Thoracic aorta (tissue), 2 donors: ENCODE data around the gene SEZ6. TPM values are rescaled to one million over a fixed set of nuclear protein-coding genes. Genes with fewer than 3 reads are reported as not detected.

ENCODE experiments used
- ATAC-seq: fragments of 150-250 bp; one replicate; pipeline ENCODE4 v1.8.0; 2017; ENCODE audit warnings: low read depth; ENCODE audit not compliant: insufficient number of reproducible peaks, low FRiP score
- DNase-seq: peaks from one replicate; pipeline ENCODE4 v3.0.0-alpha.2; 2020; ENCODE audit warnings: low spot score
- H3K27ac ChIP-seq, 2 donors: fragments of 200-600 bp; sonication (generic); 1 replicate in 1 of 2; 2 replicates in 1 of 2; pipeline ENCODE4 v1.5.1; 2016; ENCODE audit warnings: mild to moderate bottlenecking in 2 of 2, moderate library complexity in 2 of 2
- H3K27me3 ChIP-seq: fragments of 200-600 bp; sonication (generic); replicated peaks from 2 replicates; pipeline ENCODE4 v1.6.0; 2016; ENCODE audit warnings: mild to moderate bottlenecking; ENCODE audit not compliant: insufficient read depth
- H3K36me3 ChIP-seq: fragments of 200-600 bp; sonication (generic); one replicate; pipeline ENCODE4 v1.5.1; 2016
- H3K4me1 ChIP-seq, 2 donors: fragments of 200-600 bp; sonication (generic); 1 replicate in 1 of 2; 2 replicates in 1 of 2; pipeline versions ENCODE4 v1.5.1 to v1.6.0; 2016; ENCODE audit warnings: low read depth in 2 of 2, mild to moderate bottlenecking in 1 of 2; ENCODE audit not compliant: control insufficient read depth in 1 of 2
- H3K4me3 ChIP-seq: fragments of 200-600 bp; sonication (generic); 2 replicates; pipeline ENCODE4 v1.5.1; 2016; ENCODE audit warnings: mild to moderate bottlenecking
- H3K9me3 ChIP-seq: fragments of 200-600 bp; sonication (generic); 2 replicates; pipeline ENCODE4 v1.5.1; 2016
- total RNA-seq, 2 donors: library from RNA; depleted of rRNA; stranded (reverse); fragments of >200 nt; gene quantifications; one replicate each; pipeline versions ENCODE4 v1.1.0 to v1.2.3, GENCODE V29; 2016
- TF ChIP-seq, protein P1 (sequence below): fragments of 200-600 bp; sonication (generic); IDR thresholded peaks from one replicate; pipeline ENCODE4 v1.5.1; 2019; ENCODE audit warnings: antibody characterized with exemption

The SEZ6 gene
- total RNA-seq, 2 donors from 2014 or later: not detected

DNA sequence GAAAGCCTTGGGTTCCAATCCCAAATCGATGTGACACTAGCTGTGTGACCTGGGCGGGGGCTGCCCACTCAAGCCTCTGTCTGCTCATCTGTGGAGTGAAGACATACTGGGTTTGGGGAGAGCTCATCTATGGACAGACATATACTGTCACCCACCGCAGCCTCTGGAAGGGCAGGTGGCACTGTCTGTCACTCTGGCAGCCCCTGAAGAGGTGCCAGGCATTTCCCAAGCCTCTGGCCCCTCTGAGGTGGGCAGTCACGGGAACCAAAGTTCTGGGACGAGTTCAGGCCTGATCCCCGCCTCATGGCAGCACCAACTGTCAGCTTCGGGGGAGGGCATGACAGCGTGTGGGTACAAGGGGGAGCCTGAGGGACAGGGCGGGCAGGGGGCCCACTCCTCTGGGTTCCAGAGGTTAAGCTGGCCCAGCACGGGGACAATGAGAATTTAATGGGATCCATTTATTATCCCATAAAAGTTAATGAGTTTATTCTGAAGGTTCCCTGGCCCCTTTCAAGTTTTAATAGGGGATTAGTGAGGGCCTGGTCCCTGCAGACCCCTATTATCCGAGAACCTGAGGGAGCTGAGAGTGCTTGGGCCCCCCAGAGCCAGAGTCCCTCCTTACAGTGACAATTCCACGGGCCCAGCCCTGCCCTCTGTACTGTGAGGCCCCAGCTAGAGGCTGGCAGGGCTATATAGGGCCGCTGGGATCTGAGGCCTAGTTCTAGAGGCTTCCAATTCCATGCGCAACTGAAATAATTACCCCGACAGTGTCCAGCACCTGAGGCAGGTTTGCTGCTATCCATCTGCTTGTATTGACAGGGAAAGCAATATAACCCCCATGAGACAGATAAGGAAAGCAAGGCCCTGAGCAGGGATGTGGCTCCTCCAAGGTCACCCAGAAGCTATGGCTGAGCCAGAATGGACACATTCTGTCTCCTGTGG lies 18.8 kb downstream of the SEZ6 start:
- H3K36me3 ChIP-seq: no peaks in the 10 kb centered on the region
- TF ChIP-seq, protein P1, sequence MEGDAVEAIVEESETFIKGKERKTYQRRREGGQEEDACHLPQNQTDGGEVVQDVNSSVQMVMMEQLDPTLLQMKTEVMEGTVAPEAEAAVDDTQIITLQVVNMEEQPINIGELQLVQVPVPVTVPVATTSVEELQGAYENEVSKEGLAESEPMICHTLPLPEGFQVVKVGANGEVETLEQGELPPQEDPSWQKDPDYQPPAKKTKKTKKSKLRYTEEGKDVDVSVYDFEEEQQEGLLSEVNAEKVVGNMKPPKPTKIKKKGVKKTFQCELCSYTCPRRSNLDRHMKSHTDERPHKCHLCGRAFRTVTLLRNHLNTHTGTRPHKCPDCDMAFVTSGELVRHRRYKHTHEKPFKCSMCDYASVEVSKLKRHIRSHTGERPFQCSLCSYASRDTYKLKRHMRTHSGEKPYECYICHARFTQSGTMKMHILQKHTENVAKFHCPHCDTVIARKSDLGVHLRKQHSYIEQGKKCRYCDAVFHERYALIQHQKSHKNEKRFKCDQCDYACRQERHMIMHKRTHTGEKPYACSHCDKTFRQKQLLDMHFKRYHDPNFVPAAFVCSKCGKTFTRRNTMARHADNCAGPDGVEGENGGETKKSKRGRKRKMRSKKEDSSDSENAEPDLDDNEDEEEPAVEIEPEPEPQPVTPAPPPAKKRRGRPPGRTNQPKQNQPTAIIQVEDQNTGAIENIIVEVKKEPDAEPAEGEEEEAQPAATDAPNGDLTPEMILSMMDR: no peak

DNA sequence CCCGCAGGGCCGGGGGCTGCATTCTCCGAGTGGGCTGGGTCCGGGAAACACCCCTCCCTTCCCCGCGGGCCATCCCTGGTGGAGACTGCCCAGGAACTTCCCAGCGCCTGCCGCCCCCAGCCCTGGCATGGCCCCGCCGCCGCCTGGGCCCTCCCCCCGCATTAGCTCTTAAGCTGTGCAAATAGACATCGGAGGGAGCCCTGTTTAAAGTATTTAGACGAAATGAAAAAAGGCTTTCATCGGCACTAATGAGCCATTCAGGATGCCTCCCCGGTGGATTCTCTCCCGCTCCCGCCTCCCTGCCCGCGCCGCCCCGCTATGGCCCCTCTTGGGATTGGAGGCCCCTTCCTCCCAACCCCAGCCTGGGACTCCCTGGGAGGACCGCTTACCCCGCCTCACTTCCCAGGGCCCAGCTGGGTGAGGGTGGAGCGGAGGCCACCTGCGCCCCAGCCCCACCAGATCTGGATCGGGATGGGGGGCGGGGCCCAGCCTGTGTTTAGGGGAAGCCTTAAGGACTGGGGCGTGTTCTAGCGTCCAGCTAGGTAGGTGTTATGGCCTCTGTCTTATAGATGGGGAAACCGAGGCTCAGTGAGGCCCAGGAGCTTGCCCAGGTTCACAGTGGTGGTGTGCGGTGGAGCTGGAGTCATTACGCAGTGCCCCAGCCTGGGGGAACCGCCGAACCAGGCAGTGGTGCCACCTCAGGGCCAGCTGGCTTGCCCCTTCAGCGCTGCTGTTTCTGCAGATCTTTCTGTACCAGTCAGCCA lies 19.7 kb downstream of the SEZ6 start:
- no peaks in the 10 kb centered on the region for H3K27me3 ChIP-seq
- no peaks in the 10 kb centered on the region for H3K36me3 ChIP-seq
- TF ChIP-seq, protein P1: no peak
- DNase-seq (no peak), ATAC-seq (no peak)
- no peak overlapping the region for H3K4me3 ChIP-seq
- H3K9me3 ChIP-seq: no peaks in the 10 kb centered on the region
- H3K4me1 ChIP-seq: no peaks in the 10 kb centered on the region
- no peak overlapping the region for H3K27ac ChIP-seq

More for the DNA sequence above, 18.8 kb downstream of the SEZ6 start:
- no peaks in the 10 kb centered on the region for H3K4me1 ChIP-seq
- no peak overlapping the region for H3K27ac ChIP-seq
- H3K27me3 ChIP-seq: no peaks in the 10 kb centered on the region
- ATAC-seq: no peak
- no peaks in the 10 kb centered on the region for H3K9me3 ChIP-seq
- no peak overlapping the region for H3K4me3 ChIP-seq
- no peak for DNase-seq

DNA sequence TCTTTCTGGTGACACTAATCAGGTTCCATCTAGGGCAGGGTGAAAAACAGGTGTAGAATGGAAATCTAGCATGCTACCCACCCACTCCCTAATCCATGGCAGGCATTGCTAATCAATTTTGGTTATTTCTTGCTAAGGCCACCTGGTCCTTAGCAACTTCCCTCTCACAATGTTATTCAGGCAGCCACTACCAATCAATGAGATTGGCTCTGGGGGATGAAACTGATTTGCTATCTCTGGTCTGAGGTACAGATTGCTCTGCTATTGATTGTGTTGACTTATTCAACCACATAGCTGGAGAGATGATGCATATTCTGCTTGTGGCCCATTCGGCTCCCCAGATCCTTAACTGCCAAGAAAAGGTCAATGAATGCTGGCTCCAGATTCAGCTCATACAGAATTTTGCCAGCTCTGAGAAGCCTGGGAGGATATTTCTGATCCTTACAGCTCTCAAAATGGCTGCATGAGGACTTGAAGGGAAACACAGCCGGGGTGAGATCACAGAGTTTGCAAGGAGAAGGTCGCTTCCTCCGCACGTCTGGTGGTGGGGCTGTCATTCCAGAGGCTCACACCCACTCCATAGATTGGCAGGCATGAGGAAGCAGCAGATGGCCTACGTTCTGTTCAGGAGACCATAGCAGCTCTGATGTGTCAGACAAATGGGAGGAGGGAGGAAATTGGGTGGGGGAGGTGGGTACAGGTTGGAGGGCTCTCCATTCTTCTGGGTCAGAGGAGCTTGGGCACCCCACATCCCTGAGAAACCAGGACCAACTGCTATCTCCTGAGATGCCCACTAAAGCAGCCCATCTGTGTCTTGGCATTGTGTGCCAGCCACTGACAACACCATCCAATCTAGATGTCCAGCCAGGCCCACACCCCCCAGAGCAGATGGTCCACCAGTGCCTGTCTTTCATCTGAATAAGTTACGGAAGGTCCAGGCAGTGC lies 22.3 kb downstream of the SEZ6 start:
- ATAC-seq (no peak), DNase-seq (no peak)
- H3K9me3 ChIP-seq: no peaks in the 10 kb centered on the region
- TF ChIP-seq, protein P1: no peak
- H3K4me1 ChIP-seq: no peaks in the 10 kb centered on the region
- H3K27ac ChIP-seq: no peak overlapping the region
- no peaks in the 10 kb centered on the region for H3K27me3 ChIP-seq
- H3K4me3 ChIP-seq: no peak overlapping the region
- no peaks in the 10 kb centered on the region for H3K36me3 ChIP-seq

DNA sequence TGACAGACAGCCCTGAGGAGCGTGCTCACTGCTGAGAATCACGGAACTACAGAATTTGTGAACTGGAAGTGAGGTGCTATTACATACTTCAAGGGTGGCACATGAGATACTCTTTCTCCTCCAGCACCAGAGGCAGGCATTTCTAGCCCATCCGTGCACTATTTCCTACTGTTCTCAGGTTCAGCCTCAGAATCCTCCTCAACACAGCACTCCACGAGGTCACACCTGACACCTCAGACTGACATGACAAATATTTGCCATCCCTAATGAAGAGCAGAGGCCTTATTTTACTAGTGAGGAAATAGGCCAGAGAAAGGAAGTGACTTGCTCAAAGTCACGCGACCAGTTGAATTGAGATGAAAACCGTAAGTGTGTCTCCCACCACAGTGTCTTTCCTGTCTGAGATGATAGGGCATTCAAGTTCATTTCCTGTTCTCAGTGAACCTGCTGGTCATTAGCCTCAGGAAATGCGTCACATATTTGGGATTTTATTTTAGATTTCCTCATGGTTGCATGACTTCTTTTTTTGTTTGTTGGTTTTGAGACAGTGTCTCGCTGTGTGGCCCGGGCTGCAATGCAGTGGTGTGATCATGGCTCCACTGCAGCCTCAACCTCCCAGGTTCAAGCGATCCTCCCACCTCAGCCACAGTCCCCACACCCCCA lies 23.6 kb downstream of the SEZ6 start:
- no peaks in the 10 kb centered on the region for H3K27me3 ChIP-seq
- H3K4me3 ChIP-seq: no peak overlapping the region
- H3K9me3 ChIP-seq: no peaks in the 10 kb centered on the region
- peak overlapping the region in 1 of 2 donors; percentile 22 for H3K27ac ChIP-seq
- TF ChIP-seq, protein P1: no peak
- H3K36me3 ChIP-seq: no peaks in the 10 kb centered on the region
- ATAC-seq: peak; percentile 51
- no peak for DNase-seq
- no peaks in the 10 kb centered on the region for H3K4me1 ChIP-seq
